Retinal pigment epithelial cell (primary cell): ENCODE results near the gene RRP8.

ENCODE experiments used
- DNase-seq: peaks from one replicate; pipeline ENCODE4 v3.0.0-alpha.2; 2010; ENCODE audit warnings: low read depth
- H3K4me3 ChIP-seq: 2 replicates; pipeline ENCODE4 v1.5.1; 2011; ENCODE audit warnings: mild to moderate bottlenecking, low read length, control low read depth, moderate library complexity
- CTCF ChIP-seq: conservative IDR thresholded peaks from 2 replicates; pipeline ENCODE4 v1.5.1; 2011; ENCODE audit warnings: low read depth, low read length, control low read depth, inconsistent platforms

RRP8 gene

GRCh38 chr11:6603287-6604080 lies at the start of gene RRP8, which contains the start of gene ILK:
Gene RRP8, minus strand, starts transcription at chr11:6603616. Its CDS starts 114 bp downstream, at chr11:6603502.
Gene ILK, plus strand, starts transcription at chr11:6603774. Its CDS starts 498 bp downstream, at chr11:6604272.
- peak within 1 kb of the TSS; percentile 98 for H3K4me3 ChIP-seq
- TF ChIP-seq CTCF = peak; percentile 11
- no peak for DNase-seq

- no peak for DNase-seq
- TF ChIP-seq CTCF = no peak
- H3K4me3 ChIP-seq = no peak overlapping the region
These were observed 49.7 kb upstream of the RRP8 start for GRCh38 chr11:6653097-6653496.

- no peak for DNase-seq
- no peak for TF ChIP-seq CTCF
- no peak overlapping the region for H3K4me3 ChIP-seq
These were observed 48.8 kb upstream of the RRP8 start for GRCh38 chr11:6652182-6652581.

GRCh38 chr11:6650980-6651379 lies 47.6 kb upstream of the RRP8 start:
- H3K4me3 ChIP-seq = no peak overlapping the region
- no peak for TF ChIP-seq CTCF
- no peak for DNase-seq

GRCh38 chr11:6650104-6650503 lies 46.7 kb upstream of the RRP8 start:
- no peak for DNase-seq
- no peak overlapping the region for H3K4me3 ChIP-seq
- TF ChIP-seq CTCF = no peak

GRCh38 chr11:6648501-6648900 lies 45.1 kb upstream of the RRP8 start:
- TF ChIP-seq CTCF = no peak
- no peak for DNase-seq
- no peak overlapping the region for H3K4me3 ChIP-seq

GRCh38 chr11:6647836-6648235 lies 44.4 kb upstream of the RRP8 start:
- H3K4me3 ChIP-seq = no peak overlapping the region
- no peak for DNase-seq
- no peak for TF ChIP-seq CTCF
